H1 (cell line): ENCODE data around the gene NSL1. TPM values are rescaled to one million over a fixed set of nuclear protein-coding genes. Genes with fewer than 3 reads are reported as not detected.

Experiments
- CTCF ChIA-PET: fragments of 300-600 bp; sonication (Branson Sonifier 250); formaldehyde crosslinking; loops from one replicate; lab custom pipeline; 2021; ENCODE audit not compliant: partially characterized antibody; lab: Charles Lee
- POLR2A ChIA-PET: fragments of 300-600 bp; sonication (Branson Sonifier 250); formaldehyde crosslinking; loops from one replicate; lab custom pipeline; 2021; ENCODE audit warnings: inconsistent platforms; ENCODE audit not compliant: partially characterized antibody; lab: Charles Lee
- DNase-seq, 2 experiments: peaks; one replicate each; pipeline versions ENCODE4 v3.0.0 to v3.0.0-alpha.2; 2010 to 2022; ENCODE audit warnings: low spot score in 2 of 2, low read depth in 1 of 2, mixed read lengths in 1 of 2
- FAIRE-seq: peaks from 2 replicates; lab custom pipeline; 2011; peaks lifted over from hg19 to GRCh38; lab: Jason Lieb, UNC
- H2AFZ ChIP-seq: 2 replicates; pipeline ENCODE4 v1.8.1; 2012; ENCODE audit warnings: low read length, inconsistent platforms
- H2AK5ac ChIP-seq: 2 replicates; pipeline ENCODE4 v1.6.1; 2013; ENCODE audit warnings: low read depth, low read length
- H2BK120ac ChIP-seq: replicated peaks from 2 replicates; pipeline ENCODE3; 2013; ENCODE audit warnings: low read depth, low read length, inconsistent platforms
- H2BK12ac ChIP-seq: 2 replicates; pipeline ENCODE4 v1.6.1; 2013; ENCODE audit warnings: low read depth, low read length
- H2BK15ac ChIP-seq: 2 replicates; pipeline ENCODE4 v1.6.1; 2013; ENCODE audit warnings: low read length
- H2BK20ac ChIP-seq: 2 replicates; pipeline ENCODE4 v1.6.1; 2013; ENCODE audit warnings: low read length
- H2BK5ac ChIP-seq: 2 replicates; pipeline ENCODE4 v1.6.1; 2013; ENCODE audit warnings: low read depth, low read length
- H3K14ac ChIP-seq: 2 replicates; pipeline ENCODE4 v1.6.1; 2013; ENCODE audit warnings: inconsistent platforms; ENCODE audit not compliant: insufficient read length
- H3K18ac ChIP-seq: 2 replicates; pipeline ENCODE4 v1.6.1; 2013; ENCODE audit warnings: low read length; ENCODE audit errors: extremely low read depth
- H3K23ac ChIP-seq: 2 replicates; pipeline ENCODE4 v1.6.1; 2013; ENCODE audit warnings: inconsistent platforms; ENCODE audit not compliant: insufficient read length
- H3K23me2 ChIP-seq: 2 replicates; pipeline ENCODE4 v1.6.1; 2013; ENCODE audit warnings: low read depth, low read length
- H3K27ac ChIP-seq: 2 replicates; pipeline ENCODE4 v1.6.1; 2011; ENCODE audit warnings: low read depth, low read length, inconsistent platforms
- H3K27me3 ChIP-seq, 4 experiments: replicated peaks in 1 of 4; 1 replicate in 1 of 4; 2 replicates in 3 of 4; pipeline versions ENCODE4 v1.6.1 to v1.8.1; 2011 to 2013; ENCODE audit warnings: low read length in 3 of 4, mild to moderate bottlenecking in 3 of 4, inconsistent platforms in 2 of 4, mixed read lengths in 2 of 4, moderate library complexity in 1 of 4; ENCODE audit not compliant: control insufficient read depth in 3 of 4, insufficient read depth in 3 of 4; ENCODE audit errors: extremely low read depth in 1 of 4
- H3K36me3 ChIP-seq, 4 experiments: 2 replicates each; pipeline versions ENCODE4 v1.6.1 to v1.8.1; 2011 to 2013; ENCODE audit warnings: mild to moderate bottlenecking in 4 of 4, low read length in 3 of 4, moderate library complexity in 2 of 4, control low read depth in 1 of 4, inconsistent platforms in 1 of 4; ENCODE audit not compliant: insufficient read depth in 4 of 4, control insufficient read depth in 2 of 4
- H3K4ac ChIP-seq: replicated peaks from 2 replicates; pipeline ENCODE3; 2013; ENCODE audit warnings: low read length, low read depth, mixed read lengths, inconsistent platforms; ENCODE audit not compliant: insufficient read length
- H3K4me1 ChIP-seq, 4 experiments: replicated peaks in 1 of 4; 1 replicate in 1 of 4; 2 replicates in 3 of 4; pipeline versions ENCODE4 v1.6.1 to v1.8.1; 2011 to 2013; ENCODE audit warnings: low read length in 3 of 4, inconsistent platforms in 2 of 4, mixed read lengths in 1 of 4; ENCODE audit not compliant: insufficient read depth in 4 of 4, control insufficient read depth in 3 of 4
- H3K4me2 ChIP-seq, 2 experiments: 2 replicates each; pipeline versions ENCODE4 v1.6.1 to v1.8.1; 2011 to 2013; ENCODE audit warnings: low read depth in 2 of 2, low read length in 2 of 2, control low read depth in 1 of 2, inconsistent platforms in 1 of 2, mild to moderate bottlenecking in 1 of 2; ENCODE audit not compliant: insufficient read depth in 1 of 2
- H3K4me3 ChIP-seq, 4 experiments: fragments of 200-600, 300-600 bp in 1 of 4; sonication (generic), shearing (Covaris generic), sonication (Bioruptor Twin) in 1 of 4; 2 replicates each; pipeline versions ENCODE4 v1.5.1 to v1.8.1; 2011 to 2016; ENCODE audit warnings: low read length in 4 of 4, low read depth in 3 of 4, control low read depth in 2 of 4, inconsistent platforms in 2 of 4, mild to moderate bottlenecking in 2 of 4, mixed read lengths in 1 of 4, moderate library complexity in 1 of 4; ENCODE audit not compliant: insufficient read depth in 2 of 4; ENCODE audit errors: extremely low read depth in 1 of 4
- H3K56ac ChIP-seq: replicated peaks from 2 replicates; pipeline ENCODE3; 2013; ENCODE audit warnings: low read depth, mild to moderate bottlenecking, mixed read lengths, low read length, inconsistent platforms; ENCODE audit not compliant: insufficient read length
- H3K79me1 ChIP-seq: 2 replicates; pipeline ENCODE4 v1.6.1; 2013; ENCODE audit warnings: low read depth, low read length, control low read depth
- H3K79me2 ChIP-seq, 2 experiments: 2 replicates each; pipeline versions ENCODE4 v1.6.1 to v1.8.1; 2012 to 2013; ENCODE audit warnings: low read length in 2 of 2, mild to moderate bottlenecking in 2 of 2, inconsistent platforms in 1 of 2; ENCODE audit not compliant: insufficient read depth in 2 of 2, control insufficient read depth in 1 of 2
- H3K9ac ChIP-seq, 4 experiments: replicated peaks in 1 of 4; 1 replicate in 1 of 4; 2 replicates in 3 of 4; pipeline versions ENCODE4 v1.6.1 to v1.8.1; 2011 to 2013; ENCODE audit warnings: low read depth in 3 of 4, low read length in 3 of 4, control low read depth in 2 of 4, mild to moderate bottlenecking in 2 of 4, moderate library complexity in 2 of 4, inconsistent platforms in 1 of 4; ENCODE audit errors: extremely low read depth in 1 of 4
- H3K9me3 ChIP-seq, 2 experiments: 2 replicates each; pipeline versions ENCODE4 v1.6.1 to v1.8.1; 2012 to 2013; ENCODE audit warnings: mild to moderate bottlenecking in 2 of 2, moderate library complexity in 2 of 2, control low read depth in 1 of 2, inconsistent platforms in 1 of 2, low read depth in 1 of 2, low read length in 1 of 2, mixed read lengths in 1 of 2; ENCODE audit not compliant: insufficient read depth in 2 of 2
- H4K20me1 ChIP-seq, 2 experiments: replicated peaks in 1 of 2; 2 replicates each; pipeline versions ENCODE3 to v1.8.1; 2011 to 2013; ENCODE audit warnings: inconsistent platforms in 2 of 2, low read length in 2 of 2, mild to moderate bottlenecking in 1 of 2; ENCODE audit not compliant: insufficient read depth in 2 of 2, control insufficient read depth in 1 of 2
- H4K5ac ChIP-seq: 2 replicates; pipeline ENCODE4 v1.6.1; 2013; ENCODE audit warnings: low read length, low read depth, mixed read lengths, inconsistent platforms; ENCODE audit not compliant: insufficient read length
- H4K8ac ChIP-seq: 2 replicates; pipeline ENCODE4 v1.8.0; 2013; ENCODE audit warnings: mild to moderate bottlenecking, moderate library complexity, low read length, inconsistent platforms; ENCODE audit not compliant: insufficient read depth; ENCODE audit errors: extremely low read depth
- H4K91ac ChIP-seq: replicated peaks from 2 replicates; pipeline ENCODE3; 2013; ENCODE audit warnings: low read length, mixed read lengths, inconsistent platforms; ENCODE audit not compliant: insufficient read length
- ATF2 ChIP-seq: IDR thresholded peaks from 2 replicates; pipeline ENCODE4 v1.6.1; 2012; ENCODE audit warnings: low read length, inconsistent platforms
- CREB1 ChIP-seq: IDR thresholded peaks from 2 replicates; pipeline ENCODE4 v1.6.1; 2012; ENCODE audit warnings: inconsistent platforms
- E2F6 ChIP-seq: IDR thresholded peaks from 2 replicates; pipeline ENCODE4 v1.6.1; 2012; ENCODE audit warnings: inconsistent platforms
- EGR1 ChIP-seq: IDR thresholded peaks from 2 replicates; pipeline ENCODE4 v1.6.1; 2011; ENCODE audit warnings: low read depth, low read length, borderline replicate concordance
- HDAC6 ChIP-seq: IDR thresholded peaks from one replicate; pipeline ENCODE4 v1.7.1; 2012; ENCODE audit warnings: low read depth, mild to moderate bottlenecking, inconsistent platforms, low read length, moderate library complexity
- MAFK ChIP-seq: IDR thresholded peaks from 2 replicates; pipeline ENCODE4 v1.6.1; 2012; ENCODE audit warnings: low read depth, mild to moderate bottlenecking, improper control_type of control experiment, low read length
- SP1 ChIP-seq: IDR thresholded peaks from 2 replicates; pipeline ENCODE4 v1.6.1; 2011; ENCODE audit warnings: low read depth, low read length
- TAF7 ChIP-seq: optimal IDR thresholded peaks from 2 replicates; pipeline ENCODE3; 2011; ENCODE audit warnings: low read depth, mild to moderate bottlenecking, inconsistent platforms, low read length, moderate library complexity, borderline replicate concordance
- TBP ChIP-seq: IDR thresholded peaks from 2 replicates; pipeline ENCODE4 v1.6.1; 2011; ENCODE audit warnings: low read depth, low read length, improper control_type of control experiment
- WGBS, 2 experiments: shearing (Covaris generic) in 1 of 2; methylation state at CpG; one replicate each; pipeline versions ENCODE4 v1.1.6 to v1.1.7; 2013 to 2015; ENCODE audit warnings: low lambda C conversion rate in 2 of 2, mixed read lengths in 2 of 2, inconsistent platforms in 1 of 2, low coverage in 1 of 2, missing lambda C conversion rate in 1 of 2; ENCODE audit not compliant: insufficient replicate concordance in 2 of 2, insufficient coverage in 1 of 2, insufficient read length in 1 of 2; ENCODE audit errors: extremely low coverage in 1 of 2, missing lambda C conversion rate in 1 of 2; 5-methylcytosine and 5-hydroxymethylcytosine counted together
- polyA plus RNA-seq, 7 experiments: library from polyadenylated mRNA; depleted of rRNA in 3 of 7; stranded (reverse) in 5 of 7; unstranded in 2 of 7; fragments of >200 nt in 5 of 7; fragments of 200-250 nt in 2 of 7; gene quantifications; 1 replicate in 5 of 7; 2 replicates in 1 of 7; 4 replicates in 1 of 7; pipeline versions ENCODE4 v1.2.1 to v1.2.3, GENCODE V29; 2011 to 2013; ENCODE audit warnings: missing spikeins in 2 of 7, mixed read lengths in 2 of 7
- total RNA-seq: library from RNA; stranded (reverse); fragmentation: NEBNext Ultra II Directional; extraction: Animal tissue kit (Norgen Biotek cat#: 25700); gene quantifications from 2 replicates; pipeline ENCODE4 v1.2.1, GENCODE V29; 2021

The NSL1 gene
- total and polyA plus RNA-seq, 2 of the 8 experiments (the other 6 are each of a cell fraction or from before 2014, with no cell fraction given) = 25.4 to 51.7 TPM

- Histone ChIP-seq H3K9ac (peak overlapping the region in 1 of 4 experiments; percentile 47; a peak in 2 of 7 replicates), H3K18ac (no peak overlapping the region), H2BK120ac (no peak overlapping the region), H3K56ac (peak overlapping the region; percentile 25), H4K20me1 (peaks cover 0 to 4% of the 10 kb centered on the region in 2 experiments), H3K79me2 (no peaks in the 10 kb centered on the region), H3K9me3 (no peaks in the 10 kb centered on the region), H3K23me2 (peaks cover 5% of the 10 kb centered on the region; the same call in 1 of the 2 replicates), H2AFZ (no peak overlapping the region), H3K27me3 (no peaks in the 10 kb centered on the region; a peak in 1 of 7 replicates), H3K4ac (no peak overlapping the region), H3K14ac (no peak overlapping the region), H2BK5ac (peak overlapping the region; percentile 60; the same call in 1 of the 2 replicates), H2BK12ac (peak overlapping the region; percentile 78; the same call in 1 of the 2 replicates), H2BK20ac (0 out of 2 replicates have a peak overlapping the region, but pooled peaks have one; percentile 21), H4K91ac (peak overlapping the region; percentile 71), H3K27ac (no peak overlapping the region), H4K8ac (no peak overlapping the region; the same call in 1 of the 2 replicates), H3K4me2 (no peak overlapping the region; a peak in 1 of 4 replicates), H4K5ac (no peak overlapping the region), H3K4me1 (peaks cover 0 to 9% (median 1%) of the 10 kb centered on the region in 4 experiments; a peak in 4 of 7 replicates), H2AK5ac (peak overlapping the region; percentile 94), H3K79me1 (no peaks in the 10 kb centered on the region), H3K23ac (no peak overlapping the region), H2BK15ac (peak overlapping the region; percentile 95), H3K4me3 (no peak overlapping the region), H3K36me3 (no peaks in the 10 kb centered on the region)
- no peak for FAIRE-seq
- ChIA-PET CTCF (interaction anchor here (0.7 to 2.8 kb wide), 11 partner anchors 12 to 264 kb away, joined by 3 to 9 read pairs (median 4); no protein-coding TSS in a partner anchor), POLR2A (interaction anchor here (0.8 to 1.6 kb wide), 4 partner anchors 11 to 226 kb away, joined by 3 to 6 read pairs (median 4); partner anchors contain the start of gene ATF3)
- TF ChIP-seq CREB1 = no peak
- no peak for TF ChIP-seq TBP
- no peak for TF ChIP-seq EGR1
- TF ChIP-seq HDAC6 = no peak
- TF ChIP-seq ATF2 = no peak
- TF ChIP-seq TAF7 = no peak
- no peak for TF ChIP-seq E2F6
- no peak for TF ChIP-seq MAFK
- TF ChIP-seq SP1 = no peak
- WGBS, 2 experiments = 80 to 96% methylated on average over 3 to 12 of the region's 12 CpGs
- no peak for DNase-seq
Measured at GRCh38 chr1:212689758-212690529, 101.6 kb downstream of the NSL1 start.
